Hematopoietic multipotent progenitor cell treated with erythropoietin and hydrocortisone succinate and interleukin-3 and kit ligand, for 15 days (in vitro differentiated cells): ENCODE results near the gene SETD7.

ENCODE experiments used
- DNase-seq: peaks from one replicate; pipeline ENCODE4 v3.0.0-alpha.2; 2015; ENCODE audit warnings: low spot score

SETD7 gene

DNA sequence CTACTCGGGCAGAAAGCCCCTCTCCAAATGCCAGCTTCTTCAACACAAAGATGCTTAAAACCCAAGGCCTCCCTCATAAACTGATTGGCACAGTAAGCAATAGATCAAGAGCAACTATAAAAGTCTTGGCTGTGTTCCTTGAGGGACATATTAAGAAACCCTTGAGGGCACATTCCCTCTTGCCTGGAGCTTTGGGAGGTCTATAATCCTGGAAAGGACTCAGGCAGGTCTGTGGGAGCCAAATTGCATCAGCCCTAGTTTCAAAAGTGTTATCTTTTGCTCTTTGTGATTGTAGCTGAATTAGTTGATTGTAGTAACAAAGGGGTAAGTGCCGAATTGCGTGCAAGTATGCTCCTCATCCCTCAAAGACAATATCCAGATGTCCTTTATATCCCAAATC, 18.6 kb upstream of the SETD7 start:
- DNase-seq: no peak

DNA sequence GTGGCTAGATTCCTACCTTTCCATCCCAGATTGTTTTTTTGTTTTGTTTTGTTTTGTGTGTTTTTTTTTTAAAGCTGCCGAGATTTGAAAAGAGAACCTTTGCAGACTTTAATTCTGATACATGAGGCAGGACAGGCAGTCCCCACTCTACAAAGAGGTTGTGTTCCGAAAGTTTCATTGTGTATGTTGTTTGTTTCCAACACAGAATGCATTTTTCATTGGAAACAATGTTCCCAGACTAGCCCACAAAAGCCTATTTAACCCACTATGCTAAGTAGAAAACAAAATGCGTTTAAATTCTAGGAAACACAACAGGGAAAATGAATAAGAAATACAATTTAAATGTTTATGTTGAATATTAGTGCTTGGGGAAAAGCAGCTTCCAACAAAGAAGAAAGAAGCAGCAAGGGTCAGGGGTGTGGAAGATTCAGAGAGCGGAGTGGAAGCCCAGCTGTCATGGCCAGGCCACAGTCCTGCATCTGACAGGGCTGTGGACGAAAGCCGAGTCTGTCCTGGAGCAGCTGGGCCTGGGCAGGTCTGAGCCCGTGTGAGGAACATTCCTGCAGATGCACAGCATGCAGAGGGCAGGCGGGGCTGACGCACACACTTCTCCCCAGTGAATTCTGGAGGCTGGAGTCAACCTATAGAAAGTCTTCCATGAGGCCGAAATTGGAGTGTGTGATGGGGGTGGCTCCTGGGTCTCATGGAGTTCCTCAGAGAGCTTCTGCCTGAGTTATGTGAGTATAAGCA, 12.4 kb upstream of the SETD7 start:
- no peak for DNase-seq

DNA sequence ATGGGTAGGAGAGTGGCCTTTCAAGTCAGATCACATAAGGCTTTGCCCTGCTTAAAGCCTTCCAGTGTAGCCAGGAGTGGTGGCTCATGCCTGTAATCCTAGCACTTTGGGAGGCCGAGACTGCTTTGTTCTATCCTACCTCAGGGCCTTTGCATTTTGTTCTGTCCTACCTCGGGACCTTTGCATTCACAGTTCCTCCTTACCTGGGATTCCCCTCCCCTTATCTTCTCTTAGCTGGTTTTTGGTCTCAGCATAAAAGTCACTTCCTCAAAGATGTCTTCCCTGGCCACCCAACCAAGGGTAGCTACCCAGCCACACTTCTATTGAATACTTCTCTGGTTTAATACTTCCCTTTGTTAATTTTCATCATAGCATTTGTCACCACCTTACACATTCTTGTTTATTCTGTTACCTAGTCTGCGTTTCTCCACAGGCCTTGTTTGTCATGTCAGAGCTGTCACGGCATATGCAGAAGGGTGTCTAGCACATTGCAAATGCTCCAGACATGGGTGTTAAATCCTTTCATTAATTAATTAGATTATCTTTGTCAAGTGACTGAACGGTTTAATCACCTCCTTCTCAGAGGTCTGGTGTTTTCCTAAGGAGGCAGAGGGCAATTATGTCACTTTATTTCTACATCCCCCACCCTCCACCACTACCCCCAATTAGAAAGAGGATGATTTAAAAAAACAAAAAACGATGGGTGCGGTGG, 11.3 kb upstream of the SETD7 start:
- DNase-seq: no peak

DNA sequence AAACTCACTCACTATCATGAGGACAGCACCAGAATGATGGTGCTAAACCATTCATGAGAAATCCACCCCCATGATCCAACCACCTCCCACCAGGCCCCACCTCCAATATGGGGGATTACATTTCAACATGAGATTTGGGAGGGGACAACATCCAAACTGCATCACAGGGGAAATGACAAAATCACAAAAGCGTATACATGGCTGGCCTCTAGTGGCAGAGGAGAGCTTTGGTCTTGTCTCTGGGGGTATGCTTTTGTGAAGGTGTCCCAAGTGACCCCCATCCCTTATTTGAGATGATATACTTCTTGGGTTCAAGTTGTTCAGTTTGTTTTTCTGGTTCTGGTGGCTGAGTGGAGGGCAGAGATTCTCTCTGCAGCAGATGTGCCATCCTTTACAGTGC, 8.5 kb upstream of the SETD7 start:
- DNase-seq: no peak

DNA sequence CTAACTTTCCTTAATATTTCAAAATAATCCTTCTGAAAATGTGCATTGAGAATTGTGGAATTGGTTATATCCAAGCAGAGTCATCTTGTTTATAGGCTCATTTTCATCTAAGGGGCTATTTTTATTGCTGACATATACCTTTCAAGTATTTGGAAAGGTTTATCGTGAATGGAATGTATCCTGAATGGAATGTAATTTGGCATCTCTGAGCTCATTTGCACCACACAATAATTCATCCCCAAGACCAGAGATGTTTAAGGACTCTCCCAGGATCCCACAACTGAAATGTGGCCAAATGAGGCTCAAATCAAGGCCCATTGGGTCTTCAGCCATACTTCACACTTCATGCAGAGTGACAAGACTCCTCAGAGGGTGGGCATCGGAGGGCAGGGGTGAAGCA, 7.5 kb upstream of the SETD7 start:
- DNase-seq: no peak

DNA sequence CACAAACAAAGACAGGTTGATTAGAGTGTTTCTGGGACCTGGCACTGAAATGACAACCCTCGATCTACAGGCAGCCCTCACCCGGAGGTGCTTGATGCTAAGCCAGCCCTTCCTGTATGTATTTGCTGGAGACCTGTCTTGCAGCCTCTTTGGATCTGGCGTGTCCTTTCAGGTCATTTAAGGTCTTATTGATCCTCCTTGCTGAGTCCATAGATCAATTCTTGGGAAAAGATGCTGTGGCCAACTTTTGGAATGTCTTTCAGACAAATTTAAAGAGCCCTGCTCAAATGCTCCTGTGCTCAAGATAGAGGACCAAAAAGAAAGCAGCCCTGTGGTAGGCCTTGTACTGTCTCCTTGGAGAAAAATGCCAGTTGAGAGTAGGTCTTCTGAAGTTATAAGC, 6.8 kb upstream of the SETD7 start:
- no peak for DNase-seq

DNA sequence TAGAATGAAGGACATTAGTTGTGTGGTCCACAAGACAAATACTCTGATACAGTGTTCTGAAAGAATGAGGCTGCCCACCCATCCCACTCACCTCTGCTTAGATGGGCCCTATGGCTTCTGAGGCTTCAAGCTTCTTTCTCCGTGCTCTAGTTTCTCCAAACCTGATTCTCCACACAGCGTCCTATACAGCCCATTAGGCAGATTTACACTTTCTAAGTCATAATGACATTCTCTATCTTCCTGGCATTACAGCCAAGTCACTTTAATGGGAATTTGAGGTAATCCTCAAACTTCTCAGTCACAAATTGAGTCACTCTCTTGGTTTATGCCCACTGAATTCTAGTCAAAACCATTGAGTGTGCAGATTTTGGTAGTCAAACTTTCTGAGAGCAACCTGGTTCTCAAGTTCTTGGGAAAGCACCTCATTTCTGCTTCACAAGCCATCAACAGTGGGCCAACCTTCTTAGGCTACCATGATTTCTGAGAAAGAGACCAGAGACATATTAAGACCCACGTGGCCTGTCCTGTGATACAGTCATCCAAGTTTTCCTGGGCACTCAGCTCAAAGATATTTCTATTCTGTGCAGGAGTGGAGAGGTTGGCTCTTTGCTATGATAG, 6.2 kb upstream of the SETD7 start:
- no peak for DNase-seq

DNA sequence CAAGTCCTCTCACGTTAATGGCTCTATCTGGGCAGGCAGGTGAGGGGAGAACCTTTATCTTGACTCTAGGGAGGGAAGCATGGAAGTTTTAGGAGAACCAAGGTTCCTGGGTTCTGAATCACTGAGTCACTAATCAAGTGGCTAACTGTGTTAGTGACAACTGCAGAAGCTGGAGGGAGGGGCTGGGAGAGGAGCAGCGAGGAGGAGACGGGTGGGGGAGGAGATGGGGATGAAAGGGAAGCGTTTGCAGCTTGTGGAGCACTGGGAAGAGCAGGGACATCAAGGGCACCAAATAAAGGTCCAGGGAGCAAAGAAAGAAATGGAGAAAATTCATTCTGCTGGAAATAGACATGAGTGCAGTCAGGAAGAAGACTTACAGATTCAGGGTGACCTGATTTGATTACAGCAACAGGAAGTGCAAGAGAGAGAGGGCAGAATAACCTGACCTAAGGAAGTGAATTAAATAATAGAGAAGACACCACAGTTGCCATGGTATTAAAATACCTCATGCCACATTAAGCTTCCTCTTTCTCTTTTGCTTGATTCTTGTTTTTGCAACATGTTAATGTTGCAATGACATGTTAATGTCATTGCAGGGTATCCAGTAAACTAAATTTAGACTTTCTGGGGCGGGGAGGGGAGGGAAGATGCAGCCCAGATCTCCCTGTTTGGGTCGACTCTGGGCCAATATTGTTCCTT, 4.5 kb upstream of the SETD7 start:
- DNase-seq: no peak

DNA sequence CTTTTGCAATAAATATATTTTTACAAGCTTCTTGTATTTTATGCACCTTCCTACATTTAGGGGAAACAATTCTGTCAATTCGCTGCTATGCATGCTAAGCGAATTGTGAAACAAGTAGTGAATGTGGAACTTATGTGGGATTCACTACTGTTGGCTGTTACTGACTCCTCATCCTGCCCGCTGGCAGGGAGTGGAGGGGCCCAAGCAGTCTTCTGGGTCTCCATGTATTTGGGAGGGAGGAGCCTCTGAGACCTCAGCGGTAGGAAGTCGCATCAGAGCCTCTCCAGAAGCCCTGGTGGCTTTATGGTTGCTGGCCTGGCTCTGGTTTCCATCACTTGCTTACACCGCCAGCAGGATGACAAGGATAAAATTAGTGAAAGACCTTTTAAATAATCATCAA, 3.7 kb upstream of the SETD7 start:
- DNase-seq: no peak

DNA sequence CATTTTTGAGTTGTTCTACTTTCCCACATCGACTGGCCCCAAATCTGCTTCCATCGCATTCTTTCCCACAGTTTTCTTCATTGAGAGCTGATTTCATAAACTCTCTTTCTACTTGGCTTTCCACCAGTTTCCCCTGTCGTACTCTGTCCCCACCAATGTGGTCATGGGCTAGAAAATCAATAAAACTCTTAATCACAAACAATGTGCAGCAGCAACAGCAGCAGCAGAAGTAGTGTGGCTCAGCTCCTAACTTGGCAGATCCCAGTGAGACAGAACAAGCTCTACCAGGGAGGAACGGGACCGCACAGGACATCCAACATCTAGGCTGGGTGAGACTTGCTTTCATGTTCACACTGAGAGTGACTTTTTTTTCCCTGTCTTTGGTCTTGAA, 3.1 kb upstream of the SETD7 start:
- no peak for DNase-seq

DNA sequence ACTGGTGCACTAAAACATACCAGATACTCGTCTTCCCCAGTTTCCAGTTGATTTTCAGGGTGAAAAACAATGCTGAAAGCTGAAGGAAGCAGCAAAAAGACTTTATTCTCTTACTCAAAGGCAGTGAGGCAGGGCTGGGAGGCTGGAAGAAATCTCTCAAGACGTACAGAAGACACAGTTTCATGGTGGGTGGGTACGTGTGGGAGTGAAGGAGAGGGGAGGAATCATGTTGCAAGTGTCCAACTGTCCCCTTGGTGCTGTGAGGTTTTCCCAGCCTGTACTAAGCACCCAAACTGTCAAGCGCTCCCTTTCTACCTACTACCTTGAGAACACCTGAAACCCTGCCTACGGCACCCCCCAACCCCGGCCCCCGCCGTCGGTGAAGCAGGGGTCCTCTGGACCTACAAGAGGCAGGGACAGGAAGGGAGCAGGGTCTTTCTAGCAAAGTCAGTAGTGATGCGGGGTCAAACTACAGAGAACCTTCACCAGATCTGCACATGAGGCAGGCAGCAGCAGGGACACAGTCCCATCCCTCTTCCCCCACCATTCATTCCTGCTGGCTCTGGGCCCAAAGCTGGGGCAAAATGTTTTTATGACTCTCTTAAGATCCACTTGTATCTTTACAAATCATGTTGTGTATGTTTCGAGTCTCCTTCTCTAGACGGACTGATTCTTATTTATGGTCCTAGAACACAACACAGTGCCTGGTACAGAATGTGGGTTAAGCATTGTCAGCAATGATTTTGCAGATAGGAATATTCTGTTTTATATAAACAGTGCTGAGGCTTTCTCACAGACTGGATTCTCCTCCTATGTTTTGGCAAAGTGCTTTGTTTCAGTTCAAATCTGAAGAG, 2.4 kb upstream of the SETD7 start:
- DNase-seq: no peak

DNA sequence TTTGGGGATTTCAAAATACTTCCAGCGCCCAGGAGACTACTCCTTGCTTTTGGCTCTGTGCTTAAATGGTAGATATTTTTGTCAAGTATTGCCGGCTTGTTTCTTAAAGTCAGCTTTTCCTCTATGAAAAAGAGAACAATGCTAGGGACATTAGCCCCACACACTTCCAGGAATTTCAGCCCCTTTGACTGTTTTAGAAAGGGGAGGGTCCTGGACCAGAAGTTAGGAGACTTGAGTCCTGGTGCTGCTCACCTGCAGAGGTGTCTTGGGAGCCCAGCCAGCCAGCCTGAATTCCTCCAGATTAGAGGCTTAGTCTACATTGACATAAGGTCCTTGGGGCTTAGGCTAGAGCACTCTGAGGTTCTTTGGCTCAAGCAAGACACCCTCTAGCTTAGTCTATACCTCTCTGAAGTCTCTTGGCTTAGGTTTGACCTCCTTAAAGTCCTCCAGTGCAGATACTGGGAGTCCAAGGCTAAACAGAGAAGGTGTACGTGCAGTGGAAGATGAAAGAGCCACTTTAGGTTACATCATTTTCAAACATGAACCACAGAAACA, 1.6 kb upstream of the SETD7 start:
- DNase-seq: no peak

DNA sequence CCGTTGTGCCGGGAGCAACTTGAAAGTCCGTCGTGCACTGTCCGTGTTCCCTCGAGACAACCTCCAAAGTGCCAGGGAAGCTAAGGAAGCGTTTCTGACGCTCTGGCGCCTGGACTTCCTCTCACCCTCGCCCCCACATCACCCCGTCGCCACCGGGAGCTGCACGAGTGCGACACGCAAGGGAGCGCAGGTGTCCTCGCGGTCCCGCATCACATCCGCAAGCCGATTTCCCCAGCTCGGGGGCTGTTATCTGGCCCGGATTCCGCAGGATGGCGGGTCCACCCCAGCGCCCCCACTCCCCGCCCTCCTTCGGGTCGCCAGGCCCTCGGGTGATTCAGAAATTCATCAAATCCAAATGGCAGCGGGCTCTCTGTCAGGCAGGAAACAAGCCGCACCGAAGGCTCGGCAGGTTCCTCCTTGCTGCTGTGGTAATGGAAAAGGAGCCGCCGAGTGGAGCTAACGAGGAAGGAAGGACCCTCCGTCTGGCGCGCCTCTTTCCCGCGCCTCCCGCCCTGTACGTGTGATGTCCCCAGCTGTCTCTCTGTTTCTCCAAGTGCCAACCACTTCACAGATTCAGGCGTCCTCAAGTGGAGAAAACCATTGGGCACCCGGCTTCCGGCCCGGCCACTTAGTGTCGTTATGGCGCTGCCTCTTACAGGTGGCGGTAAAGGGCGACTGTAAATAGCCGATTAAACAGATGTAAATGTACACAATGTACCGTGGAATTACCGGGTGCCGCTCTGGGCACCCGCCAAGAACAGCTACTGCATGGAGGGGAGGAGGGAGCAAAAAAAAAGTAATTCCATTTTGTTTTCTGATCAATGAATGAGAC, 921 bp upstream of the SETD7 start:
- DNase-seq: no peak

DNA sequence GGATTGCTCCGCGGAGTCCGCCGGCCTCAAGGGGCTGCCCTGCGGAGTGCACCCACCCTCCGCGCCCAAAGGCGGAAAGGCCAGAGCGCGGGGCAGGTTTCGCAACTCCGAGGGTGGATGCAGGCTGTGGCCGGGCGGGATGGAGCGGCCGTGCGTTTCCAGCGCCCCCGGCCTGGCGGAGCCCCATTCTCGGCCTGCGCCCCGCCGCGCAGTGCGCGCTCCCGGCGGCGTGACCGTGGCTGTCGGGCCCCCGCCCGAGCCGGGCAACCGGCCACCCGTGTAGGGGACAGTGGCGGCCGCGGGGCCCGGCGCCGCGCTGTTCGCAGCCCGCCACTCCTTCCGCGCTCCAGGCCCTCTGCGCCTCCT, 331 bp downstream of the SETD7 start:
- DNase-seq: no peak

DNA sequence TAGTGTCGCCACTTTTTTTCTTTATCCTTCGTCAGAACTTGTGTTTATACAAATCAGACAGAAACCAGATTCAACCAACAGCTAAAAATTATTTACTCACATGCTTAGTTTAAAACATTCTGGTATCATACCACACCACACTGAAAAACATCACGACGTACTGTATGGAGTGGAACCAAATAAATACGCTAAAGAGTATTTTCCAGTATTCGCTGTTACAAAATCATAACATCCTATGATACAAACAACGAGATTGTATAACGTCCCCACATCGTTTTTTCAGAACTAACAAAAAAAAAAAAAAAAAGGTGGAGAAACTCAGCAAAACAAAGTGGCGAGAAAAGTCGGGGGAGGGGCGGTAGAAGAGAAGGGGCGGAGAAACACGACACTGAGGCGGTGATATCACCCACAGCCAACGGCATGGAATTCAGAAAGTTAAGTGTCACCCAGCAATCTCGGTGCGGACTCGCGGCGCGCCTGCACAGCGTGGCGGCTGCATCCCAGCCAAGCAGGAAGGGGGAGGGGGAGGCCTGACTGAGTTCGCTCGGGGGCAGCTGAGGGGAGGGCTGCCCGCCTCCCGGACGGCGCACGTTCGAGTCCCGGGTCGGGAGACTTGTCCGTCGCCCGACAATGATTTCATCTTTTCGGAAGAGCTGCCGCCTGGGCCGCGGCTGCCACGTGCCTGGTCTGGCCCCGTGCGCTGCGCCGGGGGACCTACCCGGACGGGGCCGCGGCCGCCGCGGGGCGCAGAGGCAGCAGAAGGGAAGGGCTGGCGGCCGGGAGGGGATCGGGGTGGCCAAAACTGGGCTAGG, 920 bp downstream of the SETD7 start:
- no peak for DNase-seq

DNA sequence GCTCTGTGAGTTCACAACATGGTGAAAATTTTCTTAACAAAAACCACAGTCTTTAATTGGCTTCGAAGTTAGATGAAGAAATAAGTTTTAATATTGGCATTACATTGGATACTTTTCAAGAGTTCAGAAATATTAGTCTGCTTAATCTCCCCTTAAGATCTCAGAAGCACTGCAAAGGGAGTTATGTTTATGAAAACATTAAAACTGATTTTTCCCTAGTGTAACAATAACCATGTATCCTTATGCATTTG, 1.5 kb downstream of the SETD7 start:
- no peak for DNase-seq

DNA sequence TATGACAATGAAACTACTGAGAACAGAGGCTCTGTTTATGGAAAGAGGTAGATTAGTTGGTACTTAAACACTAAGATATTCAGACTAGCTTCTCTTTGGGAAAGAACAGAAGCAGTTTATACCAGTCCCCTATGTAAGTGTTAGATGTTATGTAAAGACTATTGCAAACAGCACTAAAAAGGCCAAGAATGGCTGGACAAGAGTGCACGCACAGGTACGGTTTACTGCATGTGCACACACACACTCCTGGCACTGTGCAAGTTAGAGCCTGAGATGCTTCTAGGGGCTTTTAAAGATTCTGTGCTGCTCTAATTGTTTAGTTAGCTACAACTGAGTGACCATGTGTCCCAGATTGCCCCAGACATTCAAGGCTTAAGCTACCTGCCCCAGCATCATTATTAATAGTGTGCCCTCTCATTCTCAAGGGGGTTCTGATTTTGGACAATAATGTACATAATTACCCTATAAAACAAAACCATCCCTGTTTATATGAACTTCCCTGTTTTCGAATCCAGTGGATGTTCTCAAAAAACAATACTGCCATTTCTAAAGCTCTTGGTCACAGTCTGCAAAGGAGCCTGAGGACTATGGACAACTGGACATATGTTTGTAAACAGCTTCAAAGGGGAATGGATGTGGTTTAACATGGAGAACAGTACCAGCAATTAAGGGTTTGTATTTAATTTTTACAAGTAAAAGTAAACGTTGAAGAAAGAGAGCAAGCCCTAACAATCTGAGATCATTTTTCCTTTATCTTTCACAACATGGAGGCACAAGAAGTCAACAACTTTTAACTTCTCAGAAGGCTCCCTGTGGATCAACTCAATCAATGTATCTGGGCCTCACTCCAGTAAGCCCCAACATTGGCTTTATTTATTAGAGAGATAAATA, 2.0 kb downstream of the SETD7 start:
- no peak for DNase-seq

DNA sequence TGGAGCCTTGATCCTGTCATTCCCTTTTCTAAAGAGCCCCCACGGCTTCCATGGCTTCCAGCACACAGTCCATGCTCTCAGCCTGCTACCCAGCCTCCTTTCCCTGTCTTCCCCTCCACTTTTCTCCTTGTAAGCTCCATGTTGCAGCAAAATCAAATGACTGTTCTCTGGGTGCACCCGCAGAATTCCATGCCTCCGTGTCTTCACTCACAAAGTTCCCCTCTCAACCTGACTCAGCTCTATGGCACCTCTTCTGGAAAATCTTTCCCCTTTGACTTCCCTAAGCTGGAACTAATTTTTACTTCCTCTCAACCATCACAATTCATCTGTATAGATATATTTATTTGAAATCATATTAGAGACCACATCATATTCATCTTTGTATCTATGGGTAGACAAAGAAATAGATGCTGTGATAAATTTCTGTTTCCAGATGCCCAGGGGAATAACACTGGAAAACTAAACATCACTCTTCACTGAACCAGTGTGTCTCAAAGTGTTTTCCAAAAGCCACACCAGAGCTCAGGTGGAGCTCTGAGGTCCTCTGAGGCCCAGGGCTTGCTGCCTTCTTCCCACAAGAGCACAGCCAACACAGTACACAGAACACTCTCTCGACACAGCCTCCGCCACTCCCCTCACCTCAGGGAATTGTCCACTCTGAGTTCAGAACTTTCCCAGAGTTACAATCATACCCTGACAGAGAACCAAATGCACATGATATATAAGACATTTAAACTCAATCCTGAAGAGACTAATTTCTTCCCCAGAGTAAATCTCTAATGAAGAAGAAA, 3.3 kb downstream of the SETD7 start:
- no peak for DNase-seq
